IMR-90 (cell line): Measurements from ENCODE around the gene UVSSA. TPM values are rescaled to one million over a fixed set of nuclear protein-coding genes. Genes with fewer than 3 reads are reported as not detected.

Experiments used
- ATAC-seq: fragments of 200-7000 bp; cut with Tn5 transposase; 2 replicates; pipeline ENCODE4 v1.9.1; 2020; ENCODE audit warnings: low read depth, mild to moderate bottlenecking, moderate library complexity
- BruUV-seq: library from RNA; stranded (reverse); fragments of 400-500 nt; replicated peaks from 2 replicates; lab custom pipeline; 2021; lab: Mats Ljungman, UMichigan
- CTCF ChIA-PET: fragments of 300-600 bp; formaldehyde crosslinking; extraction: SDS; loops from one replicate; lab custom pipeline; 2021; ENCODE audit warnings: antibody characterized with exemption; lab: Yijun Ruan, JAX
- POLR2A ChIA-PET: fragments of 300-600 bp; sonication (Branson Sonifier 250); formaldehyde crosslinking; loops from one replicate; lab custom pipeline; 2022; ENCODE audit warnings: antibody characterized with exemption; ENCODE audit not compliant: unreplicated experiment; lab: Charles Lee
- DNase-seq: peaks from one replicate; pipeline ENCODE4 v3.0.0; 2013
- H2AFZ ChIP-seq: replicated peaks from 2 replicates; pipeline ENCODE3; 2013; ENCODE audit warnings: low read length, mild to moderate bottlenecking; ENCODE audit not compliant: poor library complexity
- H2AK5ac ChIP-seq: 2 replicates; pipeline ENCODE4 v1.6.1; 2013; ENCODE audit warnings: low read depth, low read length, inconsistent platforms
- H2AK9ac ChIP-seq: replicated peaks from 2 replicates; pipeline ENCODE3; 2013; ENCODE audit warnings: mild to moderate bottlenecking, low read depth, low read length, moderate library complexity; ENCODE audit not compliant: poor library complexity
- H2BK120ac ChIP-seq: 2 replicates; pipeline ENCODE4 v1.6.1; 2013; ENCODE audit warnings: low read depth, low read length, inconsistent platforms
- H2BK15ac ChIP-seq: 3 replicates; pipeline ENCODE4 v1.6.1; 2013; ENCODE audit warnings: low read depth, low read length, inconsistent platforms
- H2BK20ac ChIP-seq: 2 replicates; pipeline ENCODE4 v1.6.1; 2013; ENCODE audit warnings: low read depth, mild to moderate bottlenecking, inconsistent platforms, low read length, moderate library complexity
- H2BK5ac ChIP-seq: 2 replicates; pipeline ENCODE4 v1.6.1; 2013; ENCODE audit warnings: mild to moderate bottlenecking, low read depth, low read length, inconsistent platforms; ENCODE audit not compliant: poor library complexity, severe bottlenecking
- H3K14ac ChIP-seq: replicated peaks from 2 replicates; pipeline ENCODE4 v1.6.1; 2013; ENCODE audit warnings: low read depth, low read length, inconsistent platforms
- H3K18ac ChIP-seq: 2 replicates; pipeline ENCODE4 v1.6.1; 2013; ENCODE audit warnings: low read depth, low read length, control low read depth
- H3K23ac ChIP-seq: 2 replicates; pipeline ENCODE4 v1.6.1; 2013; ENCODE audit warnings: low read depth, low read length, inconsistent platforms
- H3K27ac ChIP-seq: 2 replicates; pipeline ENCODE4 v1.5.1; 2013; ENCODE audit warnings: mild to moderate bottlenecking, control low read depth, low read length; ENCODE audit not compliant: insufficient read depth
- H3K27me3 ChIP-seq: 2 replicates; pipeline ENCODE4 v1.6.1; 2013; ENCODE audit warnings: low read length; ENCODE audit not compliant: control insufficient read depth, insufficient read depth
- H3K36me3 ChIP-seq: 2 replicates; pipeline ENCODE4 v1.6.1; 2013; ENCODE audit warnings: low read length, mixed read lengths; ENCODE audit not compliant: control insufficient read depth, insufficient read depth
- H3K4ac ChIP-seq: 2 replicates; pipeline ENCODE4 v1.6.1; 2013; ENCODE audit warnings: low read depth, low read length, inconsistent platforms
- H3K4me1 ChIP-seq: 2 replicates; pipeline ENCODE4 v1.6.1; 2013; ENCODE audit warnings: low read length, mixed read lengths; ENCODE audit not compliant: control insufficient read depth, insufficient read depth
- H3K4me2 ChIP-seq: 2 replicates; pipeline ENCODE4 v1.6.1; 2013; ENCODE audit warnings: low read depth, mild to moderate bottlenecking, control low read depth, low read length, moderate library complexity
- H3K4me3 ChIP-seq: 2 replicates; pipeline ENCODE4 v1.5.1; 2013; ENCODE audit warnings: low read depth, mild to moderate bottlenecking, control low read depth, low read length, moderate library complexity; ENCODE audit not compliant: insufficient read depth
- H3K56ac ChIP-seq: 2 replicates; pipeline ENCODE4 v1.6.1; 2013; ENCODE audit warnings: low read length, inconsistent platforms; ENCODE audit not compliant: insufficient read depth; ENCODE audit errors: extremely low read depth
- H3K79me1 ChIP-seq, 2 experiments: 2 replicates each; pipeline ENCODE4 v1.6.1; 2013; ENCODE audit warnings: low read length in 2 of 2, inconsistent platforms in 1 of 2, low read depth in 1 of 2
- H3K9ac ChIP-seq: 2 replicates; pipeline ENCODE4 v1.6.1; 2013; ENCODE audit warnings: low read depth, low read length, control low read depth
- H3K9me1 ChIP-seq: 2 replicates; pipeline ENCODE4 v1.6.1; 2013; ENCODE audit warnings: low read length, inconsistent platforms; ENCODE audit not compliant: insufficient read depth
- H3K9me3 ChIP-seq: 2 replicates; pipeline ENCODE4 v1.6.1; 2013; ENCODE audit warnings: low read length; ENCODE audit not compliant: control insufficient read depth, insufficient read depth
- H4K20me1 ChIP-seq: 2 replicates; pipeline ENCODE4 v1.6.1; 2013; ENCODE audit warnings: low read length, inconsistent platforms; ENCODE audit not compliant: insufficient read depth
- H4K5ac ChIP-seq: 2 replicates; pipeline ENCODE4 v1.6.1; 2013; ENCODE audit warnings: mild to moderate bottlenecking, low read depth, low read length, control low read depth
- H4K8ac ChIP-seq, 2 experiments: 2 replicates each; pipeline ENCODE4 v1.6.1; 2013; ENCODE audit warnings: low read depth in 2 of 2, low read length in 2 of 2, control low read depth in 1 of 2, inconsistent platforms in 1 of 2
- H4K91ac ChIP-seq: 2 replicates; pipeline ENCODE4 v1.6.1; 2013; ENCODE audit warnings: low read depth, low read length, inconsistent platforms; ENCODE audit not compliant: insufficient read depth
- CHD1 ChIP-seq: IDR thresholded peaks from 2 replicates; pipeline ENCODE4 v1.6.1; 2012; ENCODE audit warnings: low read depth, low read length, improper control_type of control experiment
- MXI1 ChIP-seq: IDR thresholded peaks from 2 replicates; pipeline ENCODE4 v1.6.1; 2012; ENCODE audit warnings: low read depth, mild to moderate bottlenecking, low read length, moderate library complexity, borderline replicate concordance
- NFE2L2 ChIP-seq: fragments of 150-350 bp; IDR thresholded peaks from 2 replicates; pipeline ENCODE4 v1.6.1; 2016; ENCODE audit warnings: low read depth, mild to moderate bottlenecking, low read length
- RFX5 ChIP-seq: IDR thresholded peaks from 2 replicates; pipeline ENCODE4 v1.8.0; 2012; ENCODE audit warnings: low read depth, mild to moderate bottlenecking, low read length, moderate library complexity
- SMC3 ChIP-seq: fragments of 150-350 bp; IDR thresholded peaks from 2 replicates; pipeline ENCODE4 v1.6.1; 2016; ENCODE audit warnings: low read depth, mild to moderate bottlenecking, antibody characterized with exemption, low read length, moderate library complexity
- USF2 ChIP-seq: fragments of 150-350 bp; IDR thresholded peaks from 2 replicates; pipeline ENCODE4 v1.6.1; 2017; ENCODE audit warnings: mild to moderate bottlenecking, antibody characterized with exemption, low read length, low read depth
- WGBS, 2 experiments: methylation state at CpG; one replicate each; pipeline versions ENCODE4 v1.1.5 to v1.1.7; 2013; ENCODE audit warnings: missing lambda C conversion rate in 2 of 2; ENCODE audit not compliant: insufficient read length in 1 of 2; ENCODE audit errors: extremely low coverage in 2 of 2; 5-methylcytosine and 5-hydroxymethylcytosine counted together
- dilution Hi-C: fragments of 300-500 bp; cut with HindIII; formaldehyde crosslinking; loops from one replicate; pipeline ENCODE4 v1.14.3; 2018; ENCODE audit warnings: low sequenced_read_pairs; ENCODE audit not compliant: unreplicated experiment
- in situ Hi-C: fragments of 300-500 bp; cut with MboI; formaldehyde crosslinking; loops from 3 replicates; pipeline ENCODE4 v1.14.3; 2019; ENCODE audit warnings: low sequenced_read_pairs, inconsistent platforms, mixed read lengths
- intact Hi-C: fragments of 100-400 bp; cut with micrococcal nuclease; formaldehyde crosslinking; loops from 2 replicates; pipeline ENCODE4 v1.10.0; 2022
- polyA plus RNA-seq, 3 experiments: library from polyadenylated mRNA; depleted of rRNA; stranded (reverse); fragments of >200 nt; gene quantifications; 2 replicates each; pipeline ENCODE4 v1.2.3, GENCODE V29; 2012; ENCODE audit warnings: low replicate concordance in 1 of 3
- total RNA-seq: library from RNA; depleted of rRNA; stranded (reverse); fragments of >200 nt; gene quantifications from 2 replicates; pipeline ENCODE4 v1.2.3, GENCODE V29; 2012
- TF ChIP-seq, protein P1 (sequence below): fragments of 150-350 bp; IDR thresholded peaks from 2 replicates; pipeline ENCODE4 v1.6.1; 2016; ENCODE audit warnings: low read depth, mild to moderate bottlenecking, low read length, moderate library complexity, borderline replicate concordance

Gene UVSSA
- total and polyA plus RNA-seq, 2 of the 4 experiments (the other 2 are of a cell fraction), result 1.4 to 8.4 TPM

DNA sequence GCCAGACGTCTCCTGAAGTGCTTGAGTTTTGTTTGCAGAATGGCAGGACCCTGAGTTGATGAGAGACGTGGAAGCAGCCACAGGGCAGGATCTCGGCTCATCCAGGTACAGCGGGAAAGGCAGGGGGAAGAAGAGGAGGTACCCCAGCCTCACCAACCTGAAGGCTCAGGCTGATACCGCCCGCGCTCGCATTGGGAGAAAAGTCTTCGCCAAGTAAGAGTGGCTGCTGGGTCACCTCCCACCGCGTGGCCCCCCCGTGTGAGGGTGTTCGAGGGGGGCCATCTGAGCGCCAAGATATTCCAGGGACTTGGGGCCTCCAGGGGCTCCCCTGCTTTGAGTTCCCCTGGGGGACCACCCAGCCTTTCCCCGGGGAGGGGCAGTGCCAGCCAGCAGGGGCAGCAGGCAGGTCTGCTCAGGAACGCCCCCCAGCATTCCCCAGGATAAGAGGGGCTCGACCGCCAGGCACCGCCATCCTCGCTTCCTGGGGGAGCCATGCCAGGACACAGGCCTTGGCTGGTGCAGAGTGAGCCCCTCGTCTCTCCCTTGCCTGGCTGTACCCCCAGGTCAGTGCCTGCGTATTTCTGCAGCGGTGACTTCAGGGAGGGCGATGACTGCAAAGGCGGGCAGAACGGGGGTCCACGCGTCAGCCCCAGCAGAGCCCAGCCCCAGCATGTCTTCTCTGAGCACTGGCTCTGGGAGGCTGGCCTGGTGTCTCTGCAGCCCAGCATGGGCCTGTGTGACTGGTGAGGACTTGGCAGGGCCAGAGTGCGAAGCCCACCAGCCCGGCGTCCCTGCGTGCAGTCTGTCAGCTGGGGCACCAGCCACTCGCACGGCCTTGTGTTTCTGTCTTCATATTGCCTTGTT lies 37.0 kb downstream of the UVSSA start:
- Histone ChIP-seq H3K14ac (no peak overlapping the region), H2AK9ac (no peak overlapping the region), H3K27me3 (no peaks in the 10 kb centered on the region), H3K4me3 (no peak overlapping the region), H4K8ac (no peak overlapping the region), H2AK5ac (no peak overlapping the region), H3K27ac (no peak overlapping the region), H3K9me1 (no peaks in the 10 kb centered on the region), H3K9me3 (peaks cover 2% of the 10 kb centered on the region; the same call in 1 of the 2 replicates), H2BK5ac (no peak overlapping the region), H3K4me1 (no peaks in the 10 kb centered on the region), H4K91ac (no peak overlapping the region), H3K36me3 (peaks cover 27% of the 10 kb centered on the region), H3K23ac (no peak overlapping the region), H2BK120ac (no peak overlapping the region), H3K9ac (no peak overlapping the region), H4K5ac (no peak overlapping the region), H3K56ac (no peak overlapping the region), H2BK15ac (no peak overlapping the region), H2AFZ (no peak overlapping the region), H2BK20ac (no peak overlapping the region), H3K18ac (no peak overlapping the region), H3K79me1 (no peaks in the 10 kb centered on the region), H3K4ac (no peak overlapping the region), H4K20me1 (no peaks in the 10 kb centered on the region), H3K4me2 (no peak overlapping the region)
- ATAC-seq (no peak), DNase-seq (no peak)
- ChIA-PET POLR2A (no interaction called here), CTCF (no interaction called here)
- intact Hi-C loops (no loop called here), in situ Hi-C loops (no loop called here), dilution Hi-C loops (no loop called here)
- TF ChIP-seq CHD1, result no peak
- TF ChIP-seq MXI1, result no peak
- TF ChIP-seq SMC3, result no peak
- no peak for TF ChIP-seq RFX5
- TF ChIP-seq NFE2L2, result no peak
- TF ChIP-seq USF2, result no peak
- TF ChIP-seq, protein P1, sequence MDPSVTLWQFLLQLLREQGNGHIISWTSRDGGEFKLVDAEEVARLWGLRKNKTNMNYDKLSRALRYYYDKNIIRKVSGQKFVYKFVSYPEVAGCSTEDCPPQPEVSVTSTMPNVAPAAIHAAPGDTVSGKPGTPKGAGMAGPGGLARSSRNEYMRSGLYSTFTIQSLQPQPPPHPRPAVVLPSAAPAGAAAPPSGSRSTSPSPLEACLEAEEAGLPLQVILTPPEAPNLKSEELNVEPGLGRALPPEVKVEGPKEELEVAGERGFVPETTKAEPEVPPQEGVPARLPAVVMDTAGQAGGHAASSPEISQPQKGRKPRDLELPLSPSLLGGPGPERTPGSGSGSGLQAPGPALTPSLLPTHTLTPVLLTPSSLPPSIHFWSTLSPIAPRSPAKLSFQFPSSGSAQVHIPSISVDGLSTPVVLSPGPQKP, result no peak
- no TSS peak for BruUV-seq
- WGBS, 2 experiments, result 98% methylated on average over 20 of the region's 34 CpGs; no CpG with 5 or more reads in 1 of the 2 experiments
